ENCODE measurements around the gene SLC12A3.

SLC12A3 gene

DNA sequence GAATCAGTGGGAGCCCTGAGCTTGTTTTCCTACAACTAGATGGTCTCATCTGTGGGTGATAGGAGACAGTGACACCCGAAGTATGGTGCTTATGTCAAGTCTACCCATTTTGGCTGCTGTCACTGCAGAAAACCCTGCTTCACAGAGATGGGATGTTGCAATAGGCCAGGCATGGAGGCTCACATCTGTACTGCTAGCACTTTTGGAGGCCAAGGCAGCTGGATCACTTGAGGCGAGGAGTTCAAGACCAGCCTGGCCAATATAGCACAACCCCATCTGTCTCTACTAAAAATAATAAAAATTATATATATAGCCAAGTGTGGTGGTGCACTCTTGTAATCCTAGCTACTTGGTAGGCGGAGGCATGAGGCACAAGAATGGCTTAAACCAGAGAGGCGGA lies 64.6 kb downstream of the SLC12A3 start:
- TF ChIP-seq CTCF (IDR thresholded peaks at IDR 0.05), result no peak
- Histone ChIP-seq H3K4me3 (no peak overlapping the region), H3K27ac (no peak overlapping the region)
- DNase-seq (ENCODE audit: low spot score), result no peak

DNA sequence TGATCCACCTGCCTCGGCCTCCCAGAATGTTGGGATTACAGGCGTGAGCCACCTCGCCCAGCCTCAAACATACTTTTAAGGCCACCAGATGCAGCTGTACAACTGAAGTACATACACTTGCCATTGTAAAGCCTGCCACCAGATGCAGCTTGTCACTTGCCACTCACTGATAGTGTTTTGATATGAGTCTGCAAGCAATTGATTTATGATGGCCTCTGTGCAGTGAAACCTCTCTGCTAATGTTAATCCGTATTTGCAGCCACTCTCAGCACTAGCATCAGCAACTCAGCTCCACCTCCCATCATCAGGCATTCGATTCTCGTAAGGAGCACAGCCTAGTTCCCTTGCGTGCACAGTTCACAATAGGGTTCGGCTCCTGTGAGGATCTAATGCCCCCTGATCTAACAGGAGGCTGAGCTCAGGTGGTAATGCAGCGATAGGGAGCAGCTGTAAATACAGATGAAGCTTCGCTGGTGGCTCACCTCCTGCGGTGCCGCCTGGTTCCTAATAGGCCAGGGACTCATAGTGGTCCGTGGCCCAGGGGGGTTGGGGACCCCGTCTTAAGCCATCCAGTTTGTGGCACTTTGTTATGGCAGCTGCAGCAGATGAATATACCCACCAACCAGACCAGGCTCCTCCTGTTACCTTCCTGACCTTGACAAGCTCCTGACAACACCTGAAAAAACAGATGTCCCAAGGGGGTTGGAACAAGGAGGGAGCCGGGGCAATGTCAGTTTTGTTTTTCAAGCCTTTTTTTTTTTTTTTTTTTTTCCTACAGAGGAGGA lies 65.7 kb downstream of the SLC12A3 start:
- TF ChIP-seq CTCF (IDR thresholded peaks at IDR 0.05), result no peak
- no peak overlapping the region for H3K4me3 ChIP-seq
- DNase-seq (ENCODE audit: low spot score), result no peak
- peak overlapping the region; percentile 33 to 96 for H3K27ac ChIP-seq

DNA sequence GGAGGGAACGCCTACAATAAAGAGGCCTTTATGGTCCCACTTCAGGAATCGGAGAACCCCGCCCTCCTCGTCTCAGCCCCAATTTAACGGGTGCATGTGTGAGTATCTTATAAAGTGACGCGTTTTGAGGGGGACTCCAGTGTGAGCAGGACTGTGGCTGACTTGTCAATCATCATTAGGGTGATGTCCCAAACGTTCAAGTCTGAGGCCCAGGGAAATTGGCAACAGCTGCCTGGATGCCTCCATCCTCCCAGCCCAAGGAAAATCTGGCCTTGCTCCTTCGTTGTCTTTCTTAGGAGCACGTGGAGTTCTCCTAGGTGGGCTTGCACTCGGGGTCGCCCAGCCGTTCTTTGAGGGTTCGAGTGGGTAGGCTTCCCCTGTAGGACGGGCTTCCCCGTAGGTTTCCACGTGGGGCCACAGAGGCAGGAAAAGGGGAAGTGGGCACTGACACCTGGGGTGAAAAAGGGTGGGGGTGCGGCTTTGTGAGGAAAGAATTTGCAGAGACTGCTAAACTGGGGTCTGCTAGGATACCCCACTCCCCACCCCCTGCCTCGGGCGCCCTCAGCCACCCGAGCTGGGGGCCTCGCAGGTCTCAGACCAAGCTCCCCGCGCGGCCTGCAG lies 66.4 kb downstream of the SLC12A3 start:
- TF ChIP-seq CTCF (IDR thresholded peaks at IDR 0.05), result no peak
- no peak for DNase-seq (ENCODE audit: low spot score)
- peak overlapping the region; percentile 96 for H3K4me3 ChIP-seq
- peak overlapping the region; percentile 96 to 100 for H3K27ac ChIP-seq

DNA sequence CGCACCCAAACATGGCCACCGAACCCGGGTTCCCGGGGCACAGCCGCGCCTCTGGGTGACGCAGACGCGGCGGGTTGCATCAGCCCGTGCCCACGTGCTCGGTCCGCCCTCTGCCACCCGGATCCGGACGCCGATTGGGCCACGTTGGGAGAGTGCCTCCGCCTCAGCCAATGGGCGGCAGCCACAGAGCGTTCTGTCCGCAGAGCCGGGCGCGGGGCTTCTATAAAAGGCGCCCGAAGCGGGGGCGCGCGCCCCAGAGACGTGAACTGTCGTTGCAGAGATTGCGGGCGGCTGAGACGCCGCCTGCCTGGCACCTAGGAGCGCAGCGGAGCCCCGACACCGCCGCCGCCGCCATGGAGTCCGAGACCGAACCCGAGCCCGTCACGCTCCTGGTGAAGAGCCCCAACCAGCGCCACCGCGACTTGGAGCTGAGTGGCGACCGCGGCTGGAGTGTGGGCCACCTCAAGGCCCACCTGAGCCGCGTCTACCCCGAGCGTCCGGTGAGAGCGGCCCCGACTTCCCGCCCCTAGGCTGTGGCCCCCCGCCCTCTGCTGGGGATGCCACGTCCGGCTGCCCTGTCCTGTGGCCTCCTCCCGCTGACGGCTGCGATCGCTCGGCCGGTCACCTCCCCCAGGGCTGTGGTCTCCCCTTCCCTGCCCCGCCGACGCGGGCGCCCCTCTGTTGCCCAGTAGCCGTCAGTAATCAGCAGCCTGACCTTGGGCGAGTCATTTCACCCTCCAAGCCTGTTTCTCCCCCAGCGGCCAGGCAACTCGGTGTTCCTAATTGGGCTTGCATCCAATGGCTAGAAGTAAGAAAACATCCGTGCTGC lies 67.1 kb downstream of the SLC12A3 start, which contains the start of gene HERPUD1:
Gene HERPUD1 (plus strand): TSS at position 251 of the 829 bp plus-strand sequence. CDS start 103 bp downstream, at position 354.
- Histone ChIP-seq H3K27ac (peak within 1 kb of the TSS; percentile 96 to 100), H3K4me3 (peak within 1 kb of the TSS; percentile 96)
- no peak for TF ChIP-seq CTCF (IDR thresholded peaks at IDR 0.05)
- peak; percentile 99 for DNase-seq (ENCODE audit: low spot score)

DNA sequence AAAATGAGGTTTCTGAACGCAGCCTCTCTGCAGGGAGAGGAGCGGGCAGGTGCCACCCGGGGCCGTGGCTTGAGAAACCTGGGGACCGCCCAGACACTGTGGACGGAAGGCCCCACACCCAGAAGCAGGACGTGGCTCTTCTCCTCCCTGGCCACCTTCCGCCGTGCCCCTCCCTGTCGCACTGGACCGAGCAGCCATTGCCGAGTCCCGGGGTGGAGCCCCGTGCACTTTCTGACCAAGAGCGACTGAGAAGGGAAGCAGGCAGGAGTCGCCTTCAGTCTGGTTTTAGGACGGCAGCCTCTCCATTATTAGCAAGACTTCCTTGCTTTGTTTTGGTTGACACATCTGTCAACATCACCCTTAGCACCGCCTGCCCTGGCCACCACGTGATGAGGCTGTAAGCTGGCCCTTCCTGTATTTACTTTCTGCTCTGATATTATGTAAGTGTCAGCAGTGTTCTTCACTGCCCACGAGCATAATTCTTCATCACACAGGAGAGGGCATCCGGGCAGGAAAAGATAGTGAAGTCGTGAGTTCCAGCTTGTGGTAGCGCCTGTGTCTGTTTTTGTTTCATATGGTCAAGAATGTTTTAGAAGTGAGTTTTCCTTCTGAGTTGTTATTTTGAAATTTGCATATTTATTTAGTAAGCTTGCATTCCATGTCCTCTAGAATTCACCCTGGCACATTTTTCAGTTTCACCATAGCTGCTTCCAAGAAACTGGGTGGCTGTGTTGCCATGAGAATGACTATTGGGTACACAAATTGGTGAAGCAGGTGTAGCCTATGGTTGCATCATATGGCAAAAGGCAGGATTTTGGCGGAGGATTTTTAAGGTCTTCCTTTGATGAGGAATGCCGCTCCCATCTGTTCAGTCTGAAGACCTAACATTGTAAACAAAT lies 68.0 kb downstream of the SLC12A3 start:
- peak; percentile 92 for DNase-seq (ENCODE audit: low spot score)
- Histone ChIP-seq H3K27ac (peak overlapping the region; percentile 96 to 100), H3K4me3 (peak overlapping the region; percentile 96)
- TF ChIP-seq CTCF (IDR thresholded peaks at IDR 0.05), result no peak

Data from coronary artery (tissue), 2 donors.